ENCODE measurements around the gene CADPS2.
"Not testable (repeated sequence)": the region's sequence is repeated elsewhere in the genome, so short reads cannot be mapped to it uniquely, and the experiment has no call there.

Gene CADPS2

GRCh38 chr7:122677149-122677548 lies 209.1 kb downstream of the CADPS2 start:
- no peak for DNase-seq (ENCODE audit: low read depth in 4 of 4, low spot score in 1 of 4)

DNA sequence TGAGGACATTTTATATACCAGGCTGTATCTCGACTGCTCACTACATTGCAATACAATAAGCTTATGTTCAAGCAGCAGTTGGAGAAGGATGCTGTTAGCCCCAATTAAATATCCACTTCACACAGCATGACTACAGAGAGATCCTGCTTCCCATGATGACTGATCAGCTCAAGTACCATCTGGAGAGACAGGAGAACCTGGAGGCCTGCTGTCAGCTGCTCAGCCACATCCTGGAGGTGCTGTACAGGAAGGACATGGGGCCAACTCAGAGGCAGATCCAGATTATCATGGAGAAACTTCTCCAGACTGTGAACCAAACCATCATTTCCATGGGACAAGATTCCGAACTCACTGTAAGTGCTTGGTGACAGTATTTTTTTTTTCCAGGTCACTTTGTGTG lies 209.8 kb downstream of the CADPS2 start:
- DNase-seq (ENCODE audit: low read depth in 4 of 4, low spot score in 1 of 4) = no peak

- DNase-seq (ENCODE audit: low read depth in 4 of 4, low spot score in 1 of 4) = no peak
Measured at GRCh38 chr7:122675621-122676020, 210.6 kb downstream of the CADPS2 start.

DNA sequence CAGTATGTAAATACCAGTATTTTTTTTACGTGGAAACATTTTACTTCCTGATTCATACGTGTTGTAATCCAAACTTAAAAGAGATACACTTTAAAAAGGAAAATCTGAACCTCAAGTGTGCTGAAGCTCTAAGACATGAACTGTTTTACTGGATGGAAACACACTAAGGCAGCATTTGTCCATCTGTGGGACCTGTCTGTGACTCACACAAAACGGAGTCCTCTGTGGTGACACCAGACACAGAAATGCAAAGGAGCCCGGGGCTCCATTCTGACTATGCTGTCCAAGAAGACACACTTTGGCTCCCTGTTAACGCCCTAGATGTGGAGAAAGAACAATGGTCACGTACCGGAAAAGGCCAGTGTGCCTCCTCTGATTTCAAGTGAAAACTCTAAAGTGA lies 211.2 kb downstream of the CADPS2 start:
- no peak for DNase-seq (ENCODE audit: low read depth in 4 of 4, low spot score in 1 of 4)

DNA sequence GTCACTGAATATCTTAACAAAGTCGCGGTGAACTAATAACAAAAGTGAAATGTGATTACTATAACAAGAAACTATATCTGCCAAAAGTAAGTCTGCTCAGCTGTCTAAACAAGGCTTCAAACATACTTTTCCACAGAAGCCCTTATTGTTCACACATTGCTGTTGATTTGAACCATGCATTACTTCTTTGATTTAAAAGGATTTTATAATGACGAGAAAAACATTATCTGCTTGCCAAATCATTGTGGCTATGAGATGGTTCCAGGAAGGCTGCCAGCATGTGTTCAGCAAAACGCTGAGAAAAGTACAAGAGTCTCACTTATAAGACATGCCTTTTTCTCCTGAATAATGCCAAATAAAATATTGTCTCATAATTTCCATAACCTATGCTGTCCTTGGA lies 211.8 kb downstream of the CADPS2 start:
- DNase-seq (ENCODE audit: low read depth in 4 of 4, low spot score in 1 of 4) = no peak

- no peak for DNase-seq (ENCODE audit: low read depth in 4 of 4, low spot score in 1 of 4)
Measured at GRCh38 chr7:122673951-122674350, 212.3 kb downstream of the CADPS2 start.

GRCh38 chr7:122672536-122672935 lies 213.7 kb downstream of the CADPS2 start:
- no peak for DNase-seq (ENCODE audit: low read depth in 4 of 4, low spot score in 1 of 4)

DNA sequence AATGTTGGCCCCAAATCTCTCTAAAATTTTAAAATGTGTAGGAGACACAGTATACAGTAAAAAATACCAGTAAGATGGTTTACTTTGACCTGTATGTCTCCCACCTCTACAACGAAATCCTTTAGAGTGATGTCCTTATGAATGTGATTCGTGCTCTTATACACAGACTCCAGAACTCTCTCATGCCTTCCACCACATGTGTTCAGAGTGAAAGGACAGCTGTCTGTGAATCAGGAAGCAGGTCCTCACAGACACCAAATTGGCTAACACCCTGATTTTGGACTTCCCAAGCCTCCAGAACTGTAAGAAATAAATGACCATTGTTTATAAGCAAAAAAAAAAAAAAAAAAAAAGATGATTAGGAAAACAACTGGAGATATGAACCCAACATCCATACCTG lies 222.5 kb downstream of the CADPS2 start:
- no peak for DNase-seq (ENCODE audit: low read depth in 4 of 4, low spot score in 1 of 4)

- DNase-seq (ENCODE audit: low read depth in 4 of 4, low spot score in 1 of 4) = no peak
Measured at GRCh38 chr7:122658856-122659255, 227.4 kb downstream of the CADPS2 start.

DNA sequence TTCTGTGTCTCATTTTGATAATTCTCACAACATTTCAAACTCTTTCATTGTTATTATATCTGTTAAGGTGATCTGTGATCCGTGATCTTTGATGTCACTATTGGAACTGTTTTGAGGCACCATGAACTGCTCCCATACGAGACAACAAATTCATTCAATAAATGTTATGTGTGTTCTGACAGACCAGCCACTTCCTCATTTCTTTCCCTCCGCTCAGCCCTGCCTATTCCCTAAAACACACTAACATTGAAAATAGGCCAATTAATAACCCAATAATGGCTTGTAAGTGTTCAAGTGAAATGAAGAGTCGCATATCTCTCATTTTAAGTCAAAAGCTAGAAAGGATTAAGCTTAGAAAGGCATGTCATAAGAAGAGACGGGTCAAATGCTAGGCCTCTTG lies 232.6 kb downstream of the CADPS2 start:
- no peak for DNase-seq (ENCODE audit: low read depth in 4 of 4, low spot score in 1 of 4)

- no peak for DNase-seq (ENCODE audit: low read depth in 4 of 4, low spot score in 1 of 4)
Measured at GRCh38 chr7:122652876-122653275, 233.4 kb downstream of the CADPS2 start.

DNA sequence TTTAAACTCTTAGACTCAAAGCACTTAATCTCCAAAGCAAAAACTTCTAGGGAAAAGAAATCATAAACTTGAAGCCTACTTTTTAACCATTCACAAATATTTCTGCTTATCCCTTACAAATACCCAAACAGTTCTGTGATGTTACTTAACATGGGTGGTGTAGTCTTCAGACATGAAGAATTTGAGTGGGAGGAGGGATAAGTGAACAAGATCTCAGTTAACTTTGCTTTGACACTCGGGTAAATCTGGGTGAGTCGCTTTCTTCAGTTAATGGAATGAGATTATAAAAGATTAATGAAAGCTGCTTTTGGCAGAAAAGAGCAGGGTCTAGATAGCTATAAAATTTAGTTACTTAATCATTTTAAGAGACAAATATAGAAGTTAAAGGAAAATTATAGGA lies 234.8 kb downstream of the CADPS2 start:
- no peak for DNase-seq (ENCODE audit: low read depth in 4 of 4, low spot score in 1 of 4)

DNA sequence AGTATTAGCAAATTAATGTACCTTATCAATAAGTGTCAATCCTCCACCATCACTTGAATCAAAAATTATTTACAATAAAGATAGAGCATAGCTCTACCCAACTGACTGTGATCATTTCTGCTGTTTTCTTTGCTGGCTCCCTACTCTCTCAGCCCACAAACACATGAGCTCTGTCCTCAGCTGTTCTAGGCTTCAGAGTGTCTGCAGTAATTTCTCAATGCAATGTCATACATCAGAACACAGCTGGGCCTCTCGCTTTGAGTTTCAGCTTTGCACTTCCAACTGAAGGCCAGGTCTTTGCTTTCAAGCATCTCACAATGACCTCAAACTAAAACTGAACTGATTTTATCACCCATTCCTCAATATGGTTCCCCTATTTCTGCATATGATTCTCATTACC lies 243.0 kb downstream of the CADPS2 start:
- no peak for DNase-seq (ENCODE audit: low read depth in 4 of 4, low spot score in 1 of 4)

DNA sequence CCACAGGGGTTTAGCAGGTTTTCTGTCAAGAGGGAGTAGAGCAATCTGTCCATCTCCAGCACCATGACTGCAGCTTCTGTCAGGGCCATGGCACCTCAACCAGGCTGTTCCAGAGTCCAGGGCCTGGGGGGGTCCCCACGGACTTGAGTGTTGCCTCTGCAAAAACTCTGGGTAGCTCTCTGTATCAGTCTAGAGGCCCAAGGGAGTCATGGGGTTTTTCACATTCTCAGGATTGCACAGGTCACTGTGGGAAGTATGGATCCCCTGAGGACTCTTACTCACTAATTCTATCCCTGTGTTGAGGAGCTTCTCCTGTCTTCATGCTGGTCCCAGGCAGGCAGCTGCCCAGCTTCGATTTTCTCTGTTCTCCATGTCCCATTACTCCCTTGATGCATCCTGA lies 247.8 kb downstream of the CADPS2 start:
- no peak for DNase-seq (ENCODE audit: low read depth in 4 of 4, low spot score in 1 of 4)

GRCh38 chr7:122637784-122638183 lies 248.5 kb downstream of the CADPS2 start:
- DNase-seq (ENCODE audit: low read depth in 4 of 4, low spot score in 1 of 4) = no peak

GRCh38 chr7:122635481-122635880 lies 250.8 kb downstream of the CADPS2 start:
- DNase-seq (ENCODE audit: low read depth in 4 of 4, low spot score in 1 of 4) = not testable (repeated sequence)

GRCh38 chr7:122633472-122633871 lies 252.8 kb downstream of the CADPS2 start:
- DNase-seq (ENCODE audit: low read depth in 4 of 4, low spot score in 1 of 4) = no peak

DNA sequence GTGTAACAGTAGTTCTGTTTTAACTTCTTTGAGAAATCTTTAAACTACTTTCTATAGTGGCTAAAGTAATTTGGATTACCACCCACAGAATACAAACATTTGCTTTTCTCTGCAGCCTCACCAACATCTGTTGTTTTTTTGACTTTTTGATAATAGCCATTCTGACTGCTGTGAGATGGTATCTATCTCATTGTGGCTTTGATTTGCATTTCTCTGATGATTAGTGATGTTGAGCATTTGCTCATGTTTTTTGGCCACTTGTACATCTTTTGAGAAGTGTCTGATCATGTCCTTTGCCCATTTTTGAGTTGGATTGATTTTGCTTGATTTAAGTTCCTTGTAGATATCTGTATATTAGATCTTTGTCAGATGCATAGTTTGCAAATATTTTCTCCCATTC lies 254.0 kb downstream of the CADPS2 start:
- no peak for DNase-seq (ENCODE audit: low read depth in 4 of 4, low spot score in 1 of 4)

DNA sequence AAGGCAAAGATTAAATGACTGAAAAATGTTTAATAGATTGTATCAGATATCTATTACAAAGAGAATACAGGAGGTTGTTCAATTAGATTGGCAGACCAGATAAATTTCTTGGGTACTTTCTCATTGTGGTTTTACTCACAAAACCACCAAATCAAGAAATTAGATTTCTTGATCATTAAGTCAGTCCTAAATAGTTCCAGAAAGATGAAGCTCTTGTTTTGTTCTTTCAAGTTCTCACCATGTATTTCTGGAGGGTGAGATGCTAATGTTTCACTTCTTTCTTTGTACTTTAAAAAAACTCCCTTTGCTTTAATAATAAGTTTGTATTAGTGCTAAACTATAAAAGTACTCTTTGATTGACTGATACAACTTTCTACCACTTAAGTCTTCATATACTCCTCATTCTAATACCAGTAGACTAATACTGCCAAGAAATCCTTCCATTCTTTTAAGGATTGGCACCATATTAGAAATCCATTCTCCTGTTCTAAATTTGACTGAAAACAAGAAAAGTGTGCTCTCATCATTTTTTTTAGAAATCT lies 256.8 kb downstream of the CADPS2 start:
- no peak for DNase-seq (ENCODE audit: low read depth in 4 of 4, low spot score in 1 of 4)

DNA sequence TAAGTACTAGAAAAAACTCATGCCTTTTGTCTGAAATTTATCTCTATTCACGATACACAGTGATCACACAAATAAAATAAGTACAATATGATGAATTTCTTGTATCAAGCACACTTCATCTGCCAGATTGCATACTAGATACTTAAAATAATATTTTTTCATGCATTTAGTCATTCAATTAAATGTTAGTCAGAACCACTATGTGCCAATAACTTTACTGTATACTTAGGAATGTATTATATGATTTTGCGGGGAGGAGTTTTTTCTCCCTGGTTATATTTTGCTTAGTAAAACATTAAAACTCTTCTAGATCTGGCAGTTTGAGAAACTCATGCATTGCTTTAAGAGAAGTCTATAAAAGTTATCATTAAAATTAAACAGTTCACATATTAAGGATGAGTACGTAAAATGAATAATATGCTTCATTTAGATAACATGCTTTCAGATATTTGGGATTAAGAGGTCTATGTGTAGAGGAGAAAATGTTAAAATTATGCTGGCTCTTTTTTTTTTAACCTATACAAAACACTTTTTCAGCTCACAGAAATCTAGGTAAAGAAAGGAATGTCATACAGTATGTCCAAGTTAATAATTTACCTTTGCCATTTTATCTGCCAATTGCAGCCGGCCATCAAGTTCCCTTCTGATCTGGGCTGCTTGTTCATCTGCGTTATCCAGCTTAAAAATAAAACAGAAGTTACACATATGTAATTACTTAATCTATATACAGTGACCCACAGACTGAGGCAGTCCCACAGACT lies 257.4 kb downstream of the CADPS2 start:
- no peak for DNase-seq (ENCODE audit: low read depth in 4 of 4, low spot score in 1 of 4)

DNA sequence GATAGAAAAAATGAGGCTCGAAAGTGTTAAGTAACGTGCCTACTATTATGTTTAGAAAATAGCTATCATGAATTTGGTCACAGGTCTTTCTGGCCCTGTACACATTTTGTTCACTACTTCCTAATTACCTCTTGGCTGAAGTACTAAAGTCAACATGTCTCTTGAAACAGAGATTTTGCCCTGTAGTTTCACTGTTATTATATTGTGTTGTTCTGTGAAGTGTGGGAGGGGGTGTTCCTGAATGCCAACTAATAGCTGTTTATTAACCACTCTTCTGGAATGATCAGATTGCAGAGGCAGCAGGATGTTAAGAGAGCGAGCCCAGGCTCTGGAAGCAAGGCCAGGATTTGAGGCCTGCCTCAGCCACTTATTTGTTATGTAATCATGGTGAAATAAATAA lies 259.5 kb downstream of the CADPS2 start:
- DNase-seq (ENCODE audit: low read depth in 4 of 4, low spot score in 1 of 4) = no peak

DNA sequence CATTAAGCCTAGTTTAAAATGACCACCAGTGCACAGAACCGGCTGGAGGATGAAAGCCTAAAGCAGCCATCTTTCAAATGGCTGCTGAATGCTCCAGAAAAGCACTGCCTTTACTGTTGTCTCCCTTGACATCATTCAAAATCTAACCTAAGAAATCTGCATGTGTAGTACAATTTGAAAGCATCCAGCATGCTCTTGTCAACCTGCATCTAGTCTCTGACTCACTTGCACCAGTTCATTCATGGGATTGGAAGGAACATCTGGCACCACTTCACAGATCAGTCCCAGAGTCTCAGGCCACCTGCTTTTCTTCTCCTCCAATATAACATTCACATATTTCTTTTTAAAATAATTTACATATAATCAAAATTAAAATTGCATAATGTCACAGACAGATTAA lies 263.6 kb downstream of the CADPS2 start:
- DNase-seq (ENCODE audit: low read depth in 4 of 4, low spot score in 1 of 4) = no peak

GRCh38 chr7:122619664-122620063 lies 266.6 kb downstream of the CADPS2 start:
- no peak for DNase-seq (ENCODE audit: low read depth in 4 of 4, low spot score in 1 of 4)
